SK-N-SH (cell line): ENCODE measurements around the gene AMFR. TPM values are rescaled to one million over a fixed set of nuclear protein-coding genes. Genes with fewer than 3 reads are reported as not detected.

Source experiments
- CTCF ChIA-PET: fragments of 300-600, 350-600 bp; formaldehyde crosslinking; extraction: SDS; loops from one replicate; lab custom pipeline; 2021; lab: Yijun Ruan, JAX
- POLR2A ChIA-PET: fragments of 350-600 bp; sonication (Branson Sonifier 250); formaldehyde crosslinking; extraction: SDS; loops from one replicate; lab custom pipeline; 2020; ENCODE audit warnings: antibody characterized with exemption, inconsistent platforms; lab: Yijun Ruan, JAX
- DNase-seq: peaks from one replicate; pipeline ENCODE4 v3.0.0; 2012
- H2AFZ ChIP-seq: fragments of 200-600 bp; sonication (generic); 2 replicates; pipeline ENCODE4 v1.8.1; 2016; ENCODE audit warnings: antibody characterized with exemption, mild to moderate bottlenecking, low read depth
- H3F3A ChIP-seq: fragments of 200-600 bp; sonication (generic); replicated peaks from 2 replicates; pipeline ENCODE3; 2016; ENCODE audit warnings: antibody characterized with exemption, mild to moderate bottlenecking; ENCODE audit not compliant: insufficient read depth
- H3K27ac ChIP-seq, 2 experiments: fragments of 200-500 bp in 1 of 2; fragments of 200-600 bp in 1 of 2; sonication (Bioruptor generic) in 1 of 2; sonication (generic), shearing (Covaris generic) in 1 of 2; 2 replicates each; pipeline versions ENCODE4 v1.5.1 to v1.6.1; 2014 to 2016; ENCODE audit warnings: low read depth in 2 of 2, inconsistent platforms in 1 of 2, low read length in 1 of 2, mild to moderate bottlenecking in 1 of 2, mixed read lengths in 1 of 2
- H3K27me3 ChIP-seq: fragments of 200-600 bp; sonication (generic), shearing (Covaris generic); 2 replicates; pipeline ENCODE4 v1.6.1; 2016; ENCODE audit warnings: mixed run types; ENCODE audit not compliant: insufficient read depth
- H3K36me3 ChIP-seq, 2 experiments: fragments of 200-500 bp in 1 of 2; fragments of 200-600 bp in 1 of 2; sonication (Bioruptor generic) in 1 of 2; sonication (generic) in 1 of 2; replicated peaks in 1 of 2; 2 replicates each; pipeline versions ENCODE3 to v1.5.1; 2014 to 2016; ENCODE audit warnings: low read length in 1 of 2, mild to moderate bottlenecking in 1 of 2; ENCODE audit not compliant: insufficient read depth in 2 of 2, control insufficient read depth in 1 of 2
- H3K4me1 ChIP-seq, 2 experiments: fragments of 200-500 bp in 1 of 2; fragments of 200-600 bp in 1 of 2; sonication (Bioruptor generic) in 1 of 2; sonication (generic), shearing (Covaris generic) in 1 of 2; 2 replicates each; pipeline versions ENCODE4 v1.5.1 to v1.6.1; 2014 to 2016; ENCODE audit warnings: low read depth in 1 of 2, low read length in 1 of 2, mixed run types in 1 of 2; ENCODE audit not compliant: insufficient read depth in 2 of 2, control insufficient read depth in 1 of 2
- H3K4me2 ChIP-seq: fragments of 200-600 bp; sonication (generic), shearing (Covaris generic); 2 replicates; pipeline ENCODE4 v1.6.1; 2017; ENCODE audit warnings: mixed run types
- H3K4me3 ChIP-seq, 2 experiments: fragments of 200-500 bp in 1 of 2; fragments of 200-600 bp in 1 of 2; sonication (Bioruptor generic) in 1 of 2; sonication (generic), shearing (Covaris generic) in 1 of 2; 2 replicates each; pipeline versions ENCODE4 v1.5.1 to v1.8.1; 2014 to 2016; ENCODE audit warnings: low read depth in 2 of 2, inconsistent platforms in 1 of 2, low read length in 1 of 2, mild to moderate bottlenecking in 1 of 2, mixed read lengths in 1 of 2, moderate library complexity in 1 of 2
- H3K79me2 ChIP-seq: fragments of 200-600 bp; sonication (generic); 2 replicates; pipeline ENCODE4 v1.8.1; 2017; ENCODE audit warnings: mild to moderate bottlenecking; ENCODE audit not compliant: insufficient read depth
- H3K9ac ChIP-seq: fragments of 200-600 bp; sonication (generic); 2 replicates; pipeline ENCODE4 v1.6.1; 2017; ENCODE audit warnings: mixed run types
- H3K9me2 ChIP-seq: fragments of 200-600 bp; sonication (generic); 2 replicates; pipeline ENCODE4 v1.6.1; 2017; ENCODE audit warnings: mixed run types
- H3K9me3 ChIP-seq: fragments of 200-600 bp; sonication (generic); 2 replicates; pipeline ENCODE4 v1.6.1; 2017; ENCODE audit warnings: mixed run types, mild to moderate bottlenecking, moderate library complexity
- H4K20me1 ChIP-seq: fragments of 200-600 bp; sonication (generic); 2 replicates; pipeline ENCODE4 v1.6.1; 2017; ENCODE audit warnings: mild to moderate bottlenecking, mixed run types; ENCODE audit not compliant: insufficient read depth
- CHD2 ChIP-seq: fragments of 150-350 bp; IDR thresholded peaks from 2 replicates; pipeline ENCODE4 v1.6.1; 2018; ENCODE audit warnings: low read length; ENCODE audit not compliant: partially characterized antibody
- EP300 ChIP-seq, 2 experiments: IDR thresholded peaks; 2 replicates each; pipeline versions ENCODE4 v1.4.0 to v1.6.1; 2012; ENCODE audit warnings: borderline replicate concordance in 1 of 2, low read depth in 1 of 2, low read length in 1 of 2
- IRF3 ChIP-seq: fragments of 150-350 bp; IDR thresholded peaks from 2 replicates; pipeline ENCODE4 v1.6.1; 2016; ENCODE audit warnings: mild to moderate bottlenecking, low read depth, low read length
- JUND ChIP-seq: IDR thresholded peaks from 2 replicates; pipeline ENCODE4 v1.4.0; 2012
- MAX ChIP-seq: IDR thresholded peaks from 2 replicates; pipeline ENCODE4 v1.4.0; 2012; ENCODE audit warnings: low read depth
- MEF2A ChIP-seq: IDR thresholded peaks from 2 replicates; pipeline ENCODE4 v1.4.0; 2012; ENCODE audit warnings: low read depth, borderline replicate concordance
- RCOR1 ChIP-seq: fragments of 150-350 bp; IDR thresholded peaks from 2 replicates; pipeline ENCODE4 v1.6.1; 2017; ENCODE audit warnings: antibody characterized with exemption, low read length
- RXRA ChIP-seq: IDR thresholded peaks from 2 replicates; pipeline ENCODE4 v1.4.0; 2012; ENCODE audit warnings: low read depth, mild to moderate bottlenecking, borderline replicate concordance
- SMC3 ChIP-seq: IDR thresholded peaks from 2 replicates; pipeline ENCODE4 v1.6.1; 2012; ENCODE audit warnings: low read depth, low read length, improper control_type of control experiment
- TAF1 ChIP-seq: IDR thresholded peaks from 2 replicates; pipeline ENCODE4 v1.6.1; 2012; ENCODE audit warnings: low read depth, mild to moderate bottlenecking, low read length, moderate library complexity, borderline replicate concordance
- TCF12 ChIP-seq: IDR thresholded peaks from 2 replicates; pipeline ENCODE4 v1.4.0; 2012
- TEAD4 ChIP-seq: IDR thresholded peaks from 2 replicates; pipeline ENCODE4 v1.4.0; 2012; ENCODE audit warnings: mild to moderate bottlenecking, borderline replicate concordance; ENCODE audit not compliant: insufficient read depth
- USF1 ChIP-seq: IDR thresholded peaks from 2 replicates; pipeline ENCODE4 v1.4.0; 2012; ENCODE audit warnings: low read depth, borderline replicate concordance
- WGBS: methylation state at CpG from one replicate; pipeline ENCODE4 v1.1.6; 2017; ENCODE audit warnings: low lambda C conversion rate; 5-methylcytosine and 5-hydroxymethylcytosine counted together
- polyA plus RNA-seq, 3 experiments: library from polyadenylated mRNA; depleted of rRNA; stranded (reverse); fragments of >200 nt; gene quantifications; 2 replicates each; pipeline ENCODE4 v1.2.3, GENCODE V29; 2012
- TF ChIP-seq, protein P1 (sequence below): IDR thresholded peaks from 2 replicates; pipeline ENCODE4; 2012
- TF ChIP-seq, protein P2 (sequence below): fragments of 150-350 bp; IDR thresholded peaks from 2 replicates; pipeline ENCODE4 v1.6.1; 2017; ENCODE audit warnings: antibody characterized with exemption, low read length, low read depth, borderline replicate concordance

Gene AMFR
- polyA plus RNA-seq, 1 of the 3 experiments (the other 2 are of a cell fraction), result 65.3 TPM

DNA sequence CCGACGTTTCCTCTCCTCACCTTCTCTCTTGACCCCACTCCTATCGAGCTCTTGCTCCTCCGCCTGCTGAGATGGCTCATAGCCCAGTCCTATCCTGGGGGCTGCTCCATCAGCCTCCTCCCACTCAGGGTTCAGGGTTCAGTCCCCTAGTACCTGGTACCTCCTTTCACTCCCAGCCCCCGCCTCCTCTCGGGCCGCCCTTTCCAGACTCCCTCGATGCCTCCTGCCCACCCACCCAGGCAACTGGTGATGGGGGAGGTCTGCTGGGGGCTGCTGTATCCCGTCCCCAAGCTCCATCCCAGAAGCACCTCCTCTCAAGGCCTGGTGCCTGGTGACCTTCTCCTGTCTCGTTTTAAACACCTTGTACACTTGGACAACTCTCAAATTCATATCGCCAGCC, 93.9 kb downstream of the AMFR start:
- Histone ChIP-seq H3K4me1 (no peaks in the 10 kb centered on the region; a peak in 1 of 4 replicates), H3K9ac (no peak overlapping the region), H3K9me2 (no peaks in the 10 kb centered on the region), H3K36me3 (no peaks in the 10 kb centered on the region), H3F3A (no peaks in the 10 kb centered on the region), H3K4me2 (no peak overlapping the region), H3K79me2 (no peaks in the 10 kb centered on the region), H3K27ac (no peak overlapping the region), H3K4me3 (no peak overlapping the region), H4K20me1 (no peaks in the 10 kb centered on the region), H3K27me3 (no peaks in the 10 kb centered on the region), H3K9me3 (no peaks in the 10 kb centered on the region), H2AFZ (no peak overlapping the region)
- no peak for TF ChIP-seq TAF1
- no peak for TF ChIP-seq CHD2
- no peak for TF ChIP-seq RXRA
- TF ChIP-seq IRF3, result no peak
- TF ChIP-seq EP300 (IDR thresholded peaks at IDR 0.05; ENCODE audit: borderline replicate concordance in 1 of 2, low read depth in 1 of 2, low read length in 1 of 2), result no peak
- no peak for TF ChIP-seq RCOR1
- no peak for TF ChIP-seq SMC3
- TF ChIP-seq, protein P1, sequence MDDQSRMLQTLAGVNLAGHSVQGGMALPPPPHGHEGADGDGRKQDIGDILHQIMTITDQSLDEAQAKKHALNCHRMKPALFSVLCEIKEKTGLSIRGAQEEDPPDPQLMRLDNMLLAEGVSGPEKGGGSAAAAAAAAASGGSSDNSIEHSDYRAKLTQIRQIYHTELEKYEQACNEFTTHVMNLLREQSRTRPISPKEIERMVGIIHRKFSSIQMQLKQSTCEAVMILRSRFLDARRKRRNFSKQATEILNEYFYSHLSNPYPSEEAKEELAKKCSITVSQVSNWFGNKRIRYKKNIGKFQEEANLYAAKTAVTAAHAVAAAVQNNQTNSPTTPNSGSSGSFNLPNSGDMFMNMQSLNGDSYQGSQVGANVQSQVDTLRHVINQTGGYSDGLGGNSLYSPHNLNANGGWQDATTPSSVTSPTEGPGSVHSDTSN, result no peak
- TF ChIP-seq JUND, result no peak
- TF ChIP-seq TCF12, result no peak
- no peak for TF ChIP-seq TEAD4
- no peak for TF ChIP-seq USF1
- no peak for TF ChIP-seq MEF2A
- no peak for TF ChIP-seq MAX
- 69% methylated on average over 7 of the region's 11 CpGs for WGBS
- no peak for DNase-seq
- ChIA-PET CTCF (interaction anchor here (1.0 to 8.6 kb wide), 5 partner anchors 12 to 388 kb away, joined by 3 to 52 read pairs (median 7); no protein-coding TSS in a partner anchor), POLR2A (no interaction called here)

DNA sequence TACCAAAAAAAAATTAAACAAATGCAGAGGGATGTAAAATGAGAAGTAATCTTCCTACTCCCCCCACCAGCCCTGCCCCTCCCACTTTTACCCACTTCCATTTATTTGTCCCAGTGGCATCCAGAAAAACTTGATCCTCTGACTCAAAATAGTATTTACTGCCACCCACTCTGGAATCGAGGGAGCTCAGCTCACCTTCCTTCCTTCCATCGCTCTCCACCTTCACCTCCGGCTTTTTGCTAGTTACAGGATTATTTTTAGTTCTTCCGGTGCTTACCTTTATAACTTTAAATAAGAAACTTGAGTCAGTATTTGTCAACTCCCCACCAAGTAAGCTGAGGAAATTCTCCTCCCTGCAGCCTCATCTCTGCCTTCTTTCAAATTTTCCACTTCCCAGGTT, 94.9 kb downstream of the AMFR start:
- POLR2A ChIA-PET, result interaction anchor here (1.1 kb wide), 2 partner anchors 11 to 127 kb away, joined by 3 to 4 read pairs; no protein-coding TSS in a partner anchor

More for the DNA sequence above, 94.9 kb downstream of the AMFR start:
- Histone ChIP-seq H3K9me2 (no peaks in the 10 kb centered on the region), H3K36me3 (no peaks in the 10 kb centered on the region), H2AFZ (no peak overlapping the region), H4K20me1 (no peaks in the 10 kb centered on the region), H3K79me2 (no peaks in the 10 kb centered on the region), H3K4me1 (no peaks in the 10 kb centered on the region; a peak in 1 of 4 replicates), H3F3A (no peaks in the 10 kb centered on the region), H3K4me2 (no peak overlapping the region), H3K9ac (no peak overlapping the region), H3K27me3 (no peaks in the 10 kb centered on the region), H3K9me3 (no peaks in the 10 kb centered on the region), H3K27ac (no peak overlapping the region), H3K4me3 (no peak overlapping the region)
- no peak for DNase-seq
- CTCF ChIA-PET, result interaction anchor here (6.4 to 8.6 kb wide), 2 partner anchors 11 to 25 kb away, joined by 42 to 52 read pairs; no protein-coding TSS in a partner anchor
- WGBS, result 66% methylated on average over 4 of the region's 4 CpGs
- TF ChIP-seq, protein P2, sequence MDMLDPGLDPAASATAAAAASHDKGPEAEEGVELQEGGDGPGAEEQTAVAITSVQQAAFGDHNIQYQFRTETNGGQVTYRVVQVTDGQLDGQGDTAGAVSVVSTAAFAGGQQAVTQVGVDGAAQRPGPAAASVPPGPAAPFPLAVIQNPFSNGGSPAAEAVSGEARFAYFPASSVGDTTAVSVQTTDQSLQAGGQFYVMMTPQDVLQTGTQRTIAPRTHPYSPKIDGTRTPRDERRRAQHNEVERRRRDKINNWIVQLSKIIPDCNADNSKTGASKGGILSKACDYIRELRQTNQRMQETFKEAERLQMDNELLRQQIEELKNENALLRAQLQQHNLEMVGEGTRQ, result no peak
